Parathyroid adenoma (tissue), 2 donors: ENCODE results near the gene IVD.

ENCODE experiments used
- H2AFZ ChIP-seq: fragments of 300-600 bp; sonication (generic); one replicate; pipeline ENCODE4 v1.7.0; 2017; ENCODE audit warnings: antibody characterized with exemption, mild to moderate bottlenecking
- H3K27ac ChIP-seq: fragments of 300-600 bp; sonication (generic); one replicate; pipeline ENCODE4 v1.7.0; 2017
- H3K27me3 ChIP-seq: fragments of 300-600 bp; sonication (generic); one replicate; pipeline ENCODE4 v1.7.0; 2017; ENCODE audit warnings: low read length; ENCODE audit not compliant: control insufficient read depth, insufficient read depth
- H3K36me3 ChIP-seq: fragments of 300-600 bp; sonication (generic); one replicate; pipeline ENCODE4 v1.7.0; 2017; ENCODE audit warnings: low read length; ENCODE audit not compliant: control insufficient read depth, insufficient read depth
- H3K4me1 ChIP-seq: fragments of 300-600 bp; sonication (generic); one replicate; pipeline ENCODE4 v1.7.0; 2017; ENCODE audit warnings: control low read depth
- H3K4me2 ChIP-seq: fragments of 300-600 bp; sonication (generic); one replicate; pipeline ENCODE4 v1.7.0; 2017; ENCODE audit warnings: low read length
- H3K4me3 ChIP-seq: fragments of 300-600 bp; sonication (generic); one replicate; pipeline ENCODE4 v1.7.0; 2017; ENCODE audit warnings: low read depth, low read length
- H3K79me2 ChIP-seq: fragments of 300-600 bp; sonication (generic); one replicate; pipeline ENCODE4 v1.7.0; 2017; ENCODE audit warnings: control low read depth
- H3K9ac ChIP-seq: fragments of 300-600 bp; sonication (generic); one replicate; pipeline ENCODE4 v1.7.0; 2017; ENCODE audit warnings: mild to moderate bottlenecking
- H3K9me3 ChIP-seq: fragments of 300-600 bp; sonication (generic); one replicate; pipeline ENCODE4 v1.7.0; 2017; ENCODE audit warnings: low read length; ENCODE audit not compliant: control insufficient read depth
- TF ChIP-seq, protein P1 (sequence below): fragments of 300-600 bp; sonication (generic); IDR thresholded peaks from one replicate; pipeline ENCODE4 v1.7.0; 2017; ENCODE audit warnings: antibody characterized with exemption, mild to moderate bottlenecking
- donor health status: primary hyperparathyroidism.

IVD gene

GRCh38 chr15:40372981-40373380, 32.6 kb upstream of the IVD start:
- H2AFZ ChIP-seq, result no peak overlapping the region
- H3K79me2 ChIP-seq, result no peaks in the 10 kb centered on the region
- no peak overlapping the region for H3K4me3 ChIP-seq
- no peaks in the 10 kb centered on the region for H3K36me3 ChIP-seq
- H3K4me2 ChIP-seq, result no peak overlapping the region
- TF ChIP-seq, protein P1, sequence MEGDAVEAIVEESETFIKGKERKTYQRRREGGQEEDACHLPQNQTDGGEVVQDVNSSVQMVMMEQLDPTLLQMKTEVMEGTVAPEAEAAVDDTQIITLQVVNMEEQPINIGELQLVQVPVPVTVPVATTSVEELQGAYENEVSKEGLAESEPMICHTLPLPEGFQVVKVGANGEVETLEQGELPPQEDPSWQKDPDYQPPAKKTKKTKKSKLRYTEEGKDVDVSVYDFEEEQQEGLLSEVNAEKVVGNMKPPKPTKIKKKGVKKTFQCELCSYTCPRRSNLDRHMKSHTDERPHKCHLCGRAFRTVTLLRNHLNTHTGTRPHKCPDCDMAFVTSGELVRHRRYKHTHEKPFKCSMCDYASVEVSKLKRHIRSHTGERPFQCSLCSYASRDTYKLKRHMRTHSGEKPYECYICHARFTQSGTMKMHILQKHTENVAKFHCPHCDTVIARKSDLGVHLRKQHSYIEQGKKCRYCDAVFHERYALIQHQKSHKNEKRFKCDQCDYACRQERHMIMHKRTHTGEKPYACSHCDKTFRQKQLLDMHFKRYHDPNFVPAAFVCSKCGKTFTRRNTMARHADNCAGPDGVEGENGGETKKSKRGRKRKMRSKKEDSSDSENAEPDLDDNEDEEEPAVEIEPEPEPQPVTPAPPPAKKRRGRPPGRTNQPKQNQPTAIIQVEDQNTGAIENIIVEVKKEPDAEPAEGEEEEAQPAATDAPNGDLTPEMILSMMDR, result no peak
- H3K27ac ChIP-seq, result no peak overlapping the region
- H3K27me3 ChIP-seq, result no peaks in the 10 kb centered on the region
- H3K4me1 ChIP-seq, result no peaks in the 10 kb centered on the region
- no peaks in the 10 kb centered on the region for H3K9me3 ChIP-seq
- H3K9ac ChIP-seq, result no peak overlapping the region

GRCh38 chr15:40377606-40378005, 28.0 kb upstream of the IVD start:
- Histone ChIP-seq H3K36me3 (no peaks in the 10 kb centered on the region), H3K79me2 (no peaks in the 10 kb centered on the region), H2AFZ (no peak overlapping the region), H3K4me2 (no peak overlapping the region), H3K4me1 (no peaks in the 10 kb centered on the region), H3K9me3 (no peaks in the 10 kb centered on the region), H3K4me3 (no peak overlapping the region), H3K27me3 (no peaks in the 10 kb centered on the region), H3K27ac (no peak overlapping the region), H3K9ac (no peak overlapping the region)
- TF ChIP-seq, protein P1, result no peak

- Histone ChIP-seq H3K27me3 (no peaks in the 10 kb centered on the region), H3K27ac (no peak overlapping the region), H3K4me1 (no peaks in the 10 kb centered on the region), H3K79me2 (no peaks in the 10 kb centered on the region), H3K4me3 (no peak overlapping the region), H3K36me3 (no peaks in the 10 kb centered on the region), H3K9ac (no peak overlapping the region), H3K4me2 (no peak overlapping the region), H3K9me3 (no peaks in the 10 kb centered on the region), H2AFZ (no peak overlapping the region)
- TF ChIP-seq, protein P1, result no peak
These were observed 26.2 kb upstream of the IVD start for GRCh38 chr15:40379374-40379773.

- Histone ChIP-seq H2AFZ (no peak overlapping the region), H3K27me3 (no peaks in the 10 kb centered on the region), H3K4me2 (no peak overlapping the region), H3K4me1 (no peaks in the 10 kb centered on the region), H3K9ac (no peak overlapping the region), H3K4me3 (no peak overlapping the region), H3K27ac (no peak overlapping the region), H3K9me3 (no peaks in the 10 kb centered on the region), H3K36me3 (no peaks in the 10 kb centered on the region), H3K79me2 (no peaks in the 10 kb centered on the region)
- TF ChIP-seq, protein P1, result no peak
These were observed 25.7 kb upstream of the IVD start for GRCh38 chr15:40379853-40380252.

DNA sequence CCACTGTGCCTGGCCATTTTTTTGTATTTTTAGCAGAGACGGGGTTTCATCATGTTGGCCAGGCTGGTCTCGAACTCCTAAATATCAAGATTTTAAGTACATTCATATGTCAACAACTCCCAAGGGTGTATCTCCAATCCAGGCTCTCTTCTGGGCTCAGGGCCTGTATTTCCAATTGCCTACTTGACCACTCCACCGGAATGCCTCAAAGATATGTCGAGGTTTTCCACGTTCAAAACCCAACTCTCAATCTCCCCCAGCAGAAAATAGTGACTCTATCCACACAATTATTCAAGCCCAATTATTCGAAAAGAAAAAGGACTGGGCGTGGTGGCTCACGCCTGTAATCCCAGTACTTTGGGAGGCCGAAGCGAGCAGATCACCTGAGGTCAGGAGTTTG, 25.0 kb upstream of the IVD start:
- TF ChIP-seq, protein P1, result no peak
- H3K4me1 ChIP-seq, result no peaks in the 10 kb centered on the region
- H3K36me3 ChIP-seq, result no peaks in the 10 kb centered on the region
- no peak overlapping the region for H3K9ac ChIP-seq
- no peaks in the 10 kb centered on the region for H3K79me2 ChIP-seq
- no peak overlapping the region for H3K4me2 ChIP-seq
- H3K9me3 ChIP-seq, result no peaks in the 10 kb centered on the region
- no peak overlapping the region for H2AFZ ChIP-seq
- no peaks in the 10 kb centered on the region for H3K27me3 ChIP-seq
- no peak overlapping the region for H3K27ac ChIP-seq
- no peak overlapping the region for H3K4me3 ChIP-seq
